GM18502 (cell line): Measurements from ENCODE around the gene AGPAT3.
"Not testable (repeated sequence)": the region's sequence is repeated elsewhere in the genome, so short reads cannot be mapped to it uniquely, and the experiment has no call there.

Source experiments
- ATAC-seq: cut with Tn5 transposase; IDR thresholded peaks from one replicate; pipeline ENCODE4 v1.9.1; 2021; ENCODE audit warnings: mild to moderate bottlenecking; ENCODE audit not compliant: unreplicated experiment, poor library complexity

Gene AGPAT3

GRCh38 chr21:43880111-43880985 is 15.3 kb downstream of the AGPAT3 start:
- no peak for ATAC-seq

DNA sequence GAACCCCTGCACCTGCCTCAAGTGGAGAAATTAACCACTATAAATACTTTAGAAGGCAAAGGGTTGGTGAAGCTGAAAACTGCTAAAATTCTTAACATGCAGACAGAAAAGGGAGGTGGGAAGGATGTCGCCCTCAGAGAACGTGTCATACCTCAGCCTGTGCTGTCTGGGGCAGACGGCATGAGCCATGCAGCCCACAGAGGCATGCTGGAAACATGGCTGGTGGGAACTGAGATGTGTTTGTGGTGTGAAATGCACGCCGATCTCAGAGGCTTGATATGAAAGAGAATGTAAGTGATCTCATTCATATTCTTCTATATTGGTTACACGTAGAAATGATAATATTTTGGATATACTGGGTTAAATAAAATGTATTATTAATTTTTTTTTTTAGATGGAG is 16.3 kb downstream of the AGPAT3 start:
- ATAC-seq, result no peak

GRCh38 chr21:43881935-43882334 is 16.9 kb downstream of the AGPAT3 start:
- no peak for ATAC-seq

GRCh38 chr21:43882952-43883545 is 18.0 kb downstream of the AGPAT3 start:
- ATAC-seq, result no peak

- no peak for ATAC-seq
These were observed 19.2 kb downstream of the AGPAT3 start for GRCh38 chr21:43884012-43884860.

- ATAC-seq, result no peak
These were observed 19.9 kb downstream of the AGPAT3 start for GRCh38 chr21:43884861-43885417.

- ATAC-seq, result no peak
These were observed 20.7 kb downstream of the AGPAT3 start for GRCh38 chr21:43885721-43886120.

- no peak for ATAC-seq
These were observed 21.5 kb downstream of the AGPAT3 start for GRCh38 chr21:43886565-43886964.

DNA sequence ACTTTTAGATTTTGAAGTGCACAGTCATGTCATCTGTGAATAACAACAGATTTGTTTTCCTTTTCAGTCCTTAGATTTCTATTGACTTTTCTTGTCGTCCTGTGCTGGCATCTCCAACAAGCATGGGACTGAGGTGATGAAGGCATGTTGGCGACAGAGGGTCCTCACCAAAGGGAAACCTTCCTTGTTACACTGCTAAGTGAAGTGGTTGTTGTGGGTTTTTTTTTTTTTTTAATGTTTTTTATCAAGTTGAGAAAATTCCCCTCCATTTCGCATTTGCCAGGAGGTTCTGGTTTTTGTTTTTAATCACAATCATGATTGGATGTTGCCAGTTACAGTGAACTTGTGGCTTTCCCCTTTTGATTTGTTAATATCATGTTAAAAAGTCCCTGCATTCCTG is 24.0 kb downstream of the AGPAT3 start:
- ATAC-seq, result no peak

DNA sequence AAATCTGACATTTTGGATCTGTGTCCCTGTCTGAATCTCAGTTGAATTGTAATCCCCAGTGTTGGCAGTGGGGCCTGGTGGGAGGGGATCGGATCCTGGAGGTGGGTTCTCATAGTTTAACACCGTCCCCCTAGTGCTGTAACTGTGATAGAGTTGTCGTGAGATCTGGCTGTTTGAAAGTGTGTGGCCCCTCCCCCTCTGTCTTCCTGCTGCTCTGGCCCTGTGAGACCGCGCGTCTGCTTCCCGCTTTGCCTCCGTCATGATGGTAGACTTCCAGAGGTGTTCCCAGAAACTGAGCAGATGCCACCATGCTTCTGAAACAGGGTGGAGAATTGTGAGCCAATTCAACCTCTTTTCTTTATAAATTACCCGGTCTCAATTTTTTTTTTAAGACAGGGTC is 25.0 kb downstream of the AGPAT3 start:
- ATAC-seq, result no peak

- ATAC-seq, result no peak
These were observed 27.3 kb downstream of the AGPAT3 start for GRCh38 chr21:43892334-43892733.

DNA sequence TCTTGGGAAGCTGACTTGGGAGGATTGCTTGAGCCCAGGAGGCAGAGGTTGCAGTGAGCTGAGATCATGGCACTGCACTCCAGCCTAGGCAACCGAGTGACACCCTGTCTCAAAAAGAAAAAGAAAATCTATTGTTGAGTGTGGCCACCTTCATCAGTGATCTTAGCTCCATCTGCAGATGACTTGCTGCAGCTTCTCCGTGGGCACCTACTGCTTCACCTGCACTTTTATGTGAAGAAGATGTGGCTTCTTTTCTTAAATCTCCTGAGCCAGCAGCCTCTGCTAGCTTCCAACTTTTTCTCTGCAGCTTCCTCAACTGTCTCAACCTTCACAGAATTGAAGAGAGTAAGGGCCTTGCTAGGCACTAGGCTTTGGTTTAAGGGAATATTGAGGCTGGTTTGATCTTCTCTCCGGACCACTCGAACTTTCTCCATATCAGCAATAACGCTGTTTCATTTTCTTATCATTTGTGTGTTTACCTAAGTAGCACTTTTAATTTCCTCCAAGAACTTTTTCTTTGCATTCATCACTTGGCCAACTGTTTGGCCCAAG is 28.0 kb downstream of the AGPAT3 start:
- ATAC-seq, result peak; percentile 8

GRCh38 chr21:43893536-43894205 is 28.6 kb downstream of the AGPAT3 start:
- peak; percentile 45 for ATAC-seq

- no peak for ATAC-seq
These were observed 29.2 kb downstream of the AGPAT3 start for GRCh38 chr21:43894206-43894577.

GRCh38 chr21:43895196-43895595 is 30.2 kb downstream of the AGPAT3 start:
- ATAC-seq, result no peak

DNA sequence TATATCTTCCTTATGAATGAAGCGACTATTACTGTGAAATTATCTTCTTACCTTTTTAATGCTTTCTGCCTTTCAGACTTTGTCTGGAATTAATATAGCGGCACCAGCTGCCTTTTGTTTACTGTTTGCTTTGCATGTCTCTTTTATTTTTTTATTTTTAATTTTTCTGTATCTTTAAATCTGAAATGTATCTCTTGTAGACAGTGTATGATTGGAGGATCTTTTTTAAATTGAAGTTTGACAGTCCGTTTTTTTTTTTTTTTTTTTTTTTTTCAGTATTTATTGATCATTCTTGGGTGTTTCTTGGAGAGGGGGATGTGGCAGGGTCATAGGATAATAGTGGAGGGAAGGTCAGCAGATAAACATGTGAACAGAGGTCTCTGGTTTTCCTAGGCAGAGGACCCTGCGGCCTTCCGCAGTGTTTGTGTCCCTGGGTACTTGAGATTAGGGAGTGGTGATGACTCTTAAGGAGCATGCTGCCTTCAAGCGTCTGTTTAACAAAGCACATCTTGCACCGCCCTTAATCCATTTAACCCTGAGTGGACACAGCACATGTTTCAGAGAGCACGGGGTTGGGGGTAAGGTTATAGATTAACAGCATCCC is 31.8 kb downstream of the AGPAT3 start:
- not testable (repeated sequence) for ATAC-seq

DNA sequence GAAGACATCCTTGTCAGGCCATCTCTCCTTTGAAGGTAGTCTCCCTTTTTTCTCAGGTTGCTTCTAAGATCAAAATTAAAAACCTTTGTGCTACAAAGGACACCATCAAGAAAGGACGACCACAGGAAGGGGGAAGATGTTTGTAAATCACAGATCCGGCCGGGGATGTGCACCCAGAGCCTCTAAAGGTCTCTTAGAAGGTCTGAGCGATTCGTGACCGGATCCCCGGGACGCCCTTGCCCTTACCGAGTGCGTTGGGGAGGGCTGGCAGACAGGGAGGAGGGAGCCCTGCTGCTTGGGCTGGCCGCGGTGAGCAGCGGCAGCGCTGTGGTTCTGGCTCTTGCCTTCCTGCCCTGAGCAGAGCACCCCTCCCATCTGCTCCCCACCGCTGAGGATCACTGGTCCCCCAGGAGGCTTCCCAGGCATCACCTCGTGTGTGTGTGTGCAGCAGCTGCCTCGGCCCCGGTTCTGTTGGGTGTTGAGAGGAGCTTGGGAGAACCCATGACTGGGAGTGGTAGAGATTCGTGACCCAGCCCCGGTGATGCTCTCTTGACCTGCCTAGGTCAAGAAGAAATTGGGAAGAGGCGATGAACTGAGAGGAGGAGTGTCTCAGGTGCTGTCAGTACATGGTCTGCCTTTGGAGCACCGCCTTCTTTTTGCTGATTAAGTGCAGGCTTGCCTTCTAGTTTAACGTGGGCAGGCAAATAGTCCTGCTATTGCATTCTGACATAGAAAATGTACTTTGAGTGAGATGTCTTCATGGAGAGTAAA is 34.5 kb downstream of the AGPAT3 start:
- ATAC-seq, result no peak

GRCh38 chr21:43900078-43900385 is 35.0 kb downstream of the AGPAT3 start:
- no peak for ATAC-seq

- no peak for ATAC-seq
These were observed 35.7 kb downstream of the AGPAT3 start for GRCh38 chr21:43900690-43901089.
